ENCODE measurements around the gene PRR36.
"Not testable (repeated sequence)": the region's sequence is repeated elsewhere in the genome, so short reads cannot be mapped to it uniquely, and the experiment has no call there.

The PRR36 gene

GRCh38 chr19:7870571-7871436, 3.4 kb downstream of the PRR36 start:
- no peak for DNase-seq

- DNase-seq: no peak
Observed at GRCh38 chr19:7869910-7870511, 4.2 kb downstream of the PRR36 start.

GRCh38 chr19:7869453-7869909, 4.7 kb downstream of the PRR36 start:
- DNase-seq: no peak

- DNase-seq: peak; percentile 46
Observed at GRCh38 chr19:7868671-7869452, 5.3 kb downstream of the PRR36 start.

GRCh38 chr19:7868326-7868670, 5.9 kb downstream of the PRR36 start:
- DNase-seq: no peak

- DNase-seq: no peak
Observed at GRCh38 chr19:7867092-7867844, 6.9 kb downstream of the PRR36 start.

- no peak for DNase-seq
Observed at GRCh38 chr19:7866399-7867091, 7.6 kb downstream of the PRR36 start.

- no peak for DNase-seq
Observed at GRCh38 chr19:7865262-7865911, 8.8 kb downstream of the PRR36 start.

- no peak for DNase-seq
Observed at GRCh38 chr19:7864690-7865074, 9.5 kb downstream of the PRR36 start.

- DNase-seq: no peak
Observed at GRCh38 chr19:7863971-7864689, 10.1 kb downstream of the PRR36 start.

- no peak for DNase-seq
Observed at GRCh38 chr19:7863157-7863970, 10.8 kb downstream of the PRR36 start.

- no peak for DNase-seq
Observed at GRCh38 chr19:7862413-7862951, 11.7 kb downstream of the PRR36 start.

GRCh38 chr19:7861619-7862412, 12.4 kb downstream of the PRR36 start:
- DNase-seq: no peak

- DNase-seq: no peak
Observed at GRCh38 chr19:7860714-7861618, 13.2 kb downstream of the PRR36 start.

GRCh38 chr19:7859831-7860713, 14.1 kb downstream of the PRR36 start:
- DNase-seq: no peak

GRCh38 chr19:7859087-7859486, 15.1 kb downstream of the PRR36 start:
- not testable (repeated sequence) for DNase-seq

All from midbrain (tissue), 1 donor.